H9 (cell line): ENCODE results near the gene SEMA3F. TPM values are rescaled to one million over a fixed set of nuclear protein-coding genes. Genes with fewer than 3 reads are reported as not detected.

Source experiments
- DNase-seq: peaks from one replicate; pipeline ENCODE4 v3.0.0-alpha.2; 2017
- H2AFZ ChIP-seq: one replicate; pipeline ENCODE4 v1.6.1; 2013; ENCODE audit warnings: mild to moderate bottlenecking, low read length, control low read depth, moderate library complexity
- H2AK5ac ChIP-seq: 2 replicates; pipeline ENCODE4 v1.6.1; 2013; ENCODE audit warnings: low read length, control low read depth, mixed read lengths; ENCODE audit not compliant: insufficient read length
- H2BK120ac ChIP-seq: one replicate; pipeline ENCODE4 v1.6.1; 2013; ENCODE audit warnings: low read depth, mild to moderate bottlenecking, low read length, control low read depth, inconsistent platforms; ENCODE audit not compliant: poor library complexity, severe bottlenecking
- H2BK12ac ChIP-seq: 2 replicates; pipeline ENCODE4 v1.6.1; 2013; ENCODE audit warnings: low read length, control low read depth, mixed read lengths, low read depth; ENCODE audit not compliant: insufficient read length
- H2BK15ac ChIP-seq: 2 replicates; pipeline ENCODE4 v1.6.1; 2013; ENCODE audit warnings: low read depth, low read length, control low read depth
- H2BK20ac ChIP-seq: one replicate; pipeline ENCODE4 v1.6.1; 2013; ENCODE audit warnings: low read depth, mild to moderate bottlenecking, low read length, control low read depth, inconsistent platforms; ENCODE audit not compliant: poor library complexity, severe bottlenecking
- H2BK5ac ChIP-seq: 2 replicates; pipeline ENCODE4 v1.6.1; 2013; ENCODE audit warnings: low read length, control low read depth, mixed read lengths; ENCODE audit not compliant: insufficient read length
- H3K14ac ChIP-seq: 2 replicates; pipeline ENCODE4 v1.6.1; 2013; ENCODE audit warnings: low read length, control low read depth; ENCODE audit not compliant: insufficient read depth
- H3K18ac ChIP-seq: 2 replicates; pipeline ENCODE4 v1.6.1; 2013; ENCODE audit warnings: low read depth, mild to moderate bottlenecking, mixed read lengths, low read length, control low read depth; ENCODE audit not compliant: insufficient read length
- H3K23ac ChIP-seq: 2 replicates; pipeline ENCODE4 v1.6.1; 2013; ENCODE audit warnings: low read length, control low read depth, mixed read lengths, low read depth; ENCODE audit not compliant: insufficient read length
- H3K23me2 ChIP-seq: 2 replicates; pipeline ENCODE4 v1.6.1; 2013; ENCODE audit warnings: low read depth, mild to moderate bottlenecking, mixed read lengths, low read length, control low read depth; ENCODE audit not compliant: insufficient read length, poor library complexity, severe bottlenecking
- H3K27ac ChIP-seq: 2 replicates; pipeline ENCODE4 v1.5.1; 2013; ENCODE audit warnings: low read length, control low read depth, mixed read lengths, low read depth; ENCODE audit not compliant: insufficient read length
- H3K27me3 ChIP-seq: 2 replicates; pipeline ENCODE4 v1.6.1; 2013; ENCODE audit warnings: low read length, control low read depth, inconsistent platforms; ENCODE audit not compliant: insufficient read depth
- H3K4ac ChIP-seq: 2 replicates; pipeline ENCODE4 v1.6.1; 2013; ENCODE audit warnings: low read depth, mild to moderate bottlenecking, control low read depth, inconsistent platforms, low read length, moderate library complexity
- H3K4me1 ChIP-seq: 2 replicates; pipeline ENCODE4 v1.6.1; 2013; ENCODE audit warnings: low read length, control low read depth, inconsistent platforms; ENCODE audit not compliant: insufficient read depth
- H3K4me2 ChIP-seq: 2 replicates; pipeline ENCODE4 v1.6.1; 2013; ENCODE audit warnings: low read length, control low read depth, mixed read lengths; ENCODE audit not compliant: insufficient read length, insufficient read depth
- H3K56ac ChIP-seq: 2 replicates; pipeline ENCODE4 v1.6.1; 2013; ENCODE audit warnings: low read depth, mild to moderate bottlenecking, mixed read lengths, low read length, control low read depth; ENCODE audit not compliant: insufficient read length
- H3K79me1 ChIP-seq: 2 replicates; pipeline ENCODE4 v1.6.1; 2013; ENCODE audit warnings: low read depth, mild to moderate bottlenecking, moderate library complexity, low read length, control low read depth, inconsistent platforms; ENCODE audit not compliant: insufficient read depth, poor library complexity, severe bottlenecking
- H3K79me2 ChIP-seq: 2 replicates; pipeline ENCODE4 v1.6.1; 2013; ENCODE audit warnings: low read length, control low read depth, inconsistent platforms; ENCODE audit not compliant: insufficient read depth
- H3K9ac ChIP-seq: 2 replicates; pipeline ENCODE4 v1.6.1; 2013; ENCODE audit warnings: low read length, control low read depth, mixed read lengths; ENCODE audit not compliant: insufficient read length; ENCODE audit errors: extremely low read depth
- H3K9me3 ChIP-seq: one replicate; pipeline ENCODE4 v1.6.1; 2013; ENCODE audit warnings: low read depth, low read length, inconsistent platforms; ENCODE audit not compliant: control insufficient read depth
- H3T11ph ChIP-seq: one replicate; pipeline ENCODE4 v1.6.1; 2013; ENCODE audit warnings: mild to moderate bottlenecking, low read length, control low read depth, inconsistent platforms
- H4K20me1 ChIP-seq: one replicate; pipeline ENCODE4 v1.6.1; 2013; ENCODE audit not compliant: control insufficient read depth, insufficient read length, insufficient read depth
- H4K5ac ChIP-seq: 2 replicates; pipeline ENCODE4 v1.6.1; 2013; ENCODE audit warnings: low read depth, mild to moderate bottlenecking, mixed read lengths, low read length, control low read depth; ENCODE audit not compliant: insufficient read length
- H4K8ac ChIP-seq: replicated peaks from 2 replicates; pipeline ENCODE4 v1.6.1; 2013; ENCODE audit warnings: low read length, control low read depth, mixed read lengths, low read depth; ENCODE audit not compliant: insufficient read length
- H4K91ac ChIP-seq: 2 replicates; pipeline ENCODE4 v1.6.1; 2013; ENCODE audit warnings: low read depth, mild to moderate bottlenecking, moderate library complexity, mixed read lengths, low read length, control low read depth; ENCODE audit not compliant: insufficient read length
- H3K27ac Mint-ChIP-seq, 3 experiments: 2 replicates in 2 of 3; 3 replicates in 1 of 3; pipeline ENCODE4 v1.8.0; 2020 to 2021; ENCODE audit warnings: mixed read lengths in 3 of 3, mild to moderate bottlenecking in 1 of 3, moderate library complexity in 1 of 3
- H3K27me3 Mint-ChIP-seq: 2 replicates; pipeline ENCODE4 v1.8.0; 2021; ENCODE audit warnings: low read depth, mild to moderate bottlenecking, moderate library complexity, mixed read lengths
- H3K36me3 Mint-ChIP-seq, 3 experiments: 2 replicates in 2 of 3; 3 replicates in 1 of 3; pipeline ENCODE4 v1.8.0; 2020 to 2021; ENCODE audit warnings: low read depth in 3 of 3, mixed read lengths in 3 of 3; ENCODE audit not compliant: insufficient read depth in 1 of 3
- H3K4me1 Mint-ChIP-seq, 2 experiments: 2 replicates each; pipeline ENCODE4 v1.8.0; 2020; ENCODE audit warnings: mixed read lengths in 2 of 2
- H3K4me3 Mint-ChIP-seq, 2 experiments: 2 replicates in 1 of 2; 3 replicates in 1 of 2; pipeline ENCODE4 v1.8.0; 2020 to 2021; ENCODE audit warnings: mild to moderate bottlenecking in 2 of 2, mixed read lengths in 2 of 2, moderate library complexity in 1 of 2
- H3K9me3 Mint-ChIP-seq, 2 experiments: 2 replicates in 1 of 2; 3 replicates in 1 of 2; pipeline ENCODE4 v1.8.0; 2020; ENCODE audit warnings: mild to moderate bottlenecking in 2 of 2, mixed read lengths in 2 of 2, moderate library complexity in 1 of 2
- WGBS: extraction: QIAGEN DNeasy Blood & Tissue Kit; methylation state at CpG from one replicate; pipeline ENCODE4 v1.1.7; 2013; ENCODE audit warnings: missing lambda C conversion rate, low lambda C conversion rate, mixed read lengths; ENCODE audit not compliant: insufficient read length; ENCODE audit errors: extremely low coverage; 5-methylcytosine and 5-hydroxymethylcytosine counted together
- total RNA-seq: library from RNA; stranded (reverse); gene quantifications from 2 replicates; pipeline ENCODE4 v1.2.1, GENCODE V29; 2021
- TF ChIP-seq, protein P1 (sequence below): fragments of 200-600 bp; sonication (generic); conservative IDR thresholded peaks from 3 replicates; pipeline ENCODE4 v1.8.0; 2021; ENCODE audit warnings: antibody characterized with exemption, mild to moderate bottlenecking

SEMA3F gene
- total RNA-seq, 1 experiment from 2014 or later, result 14.3 TPM

DNA sequence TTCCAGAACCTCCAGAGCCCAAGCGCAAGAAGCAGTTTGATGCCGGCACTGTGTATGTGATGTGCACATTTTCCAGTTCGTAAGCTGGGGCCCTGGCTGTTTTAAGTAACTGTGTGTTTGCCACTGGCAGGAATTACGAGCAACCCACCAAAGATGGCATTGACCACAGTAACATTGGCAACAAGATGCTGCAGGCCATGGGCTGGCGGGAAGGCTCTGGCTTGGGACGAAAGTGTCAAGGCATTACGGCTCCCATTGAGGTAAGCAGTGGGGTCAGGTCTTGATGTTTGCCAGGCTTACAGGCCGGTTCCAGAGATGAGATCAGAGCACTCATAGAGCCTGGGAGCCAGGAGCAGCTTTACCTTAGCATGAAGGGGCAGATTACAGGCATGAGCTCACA lies 38.0 kb upstream of the SEMA3F start:
- Histone ChIP-seq H3K4ac (no peak overlapping the region), H3K9me3 (no peaks in the 10 kb centered on the region), H3K4me2 (no peak overlapping the region), H3T11ph (no peak overlapping the region), H4K91ac (no peak overlapping the region), H4K8ac (no peak overlapping the region), H4K5ac (no peak overlapping the region), H2BK12ac (no peak overlapping the region), H3K4me1 (no peaks in the 10 kb centered on the region), H3K79me2 (no peaks in the 10 kb centered on the region), H2BK120ac (no peak overlapping the region), H3K23me2 (no peaks in the 10 kb centered on the region), H3K27ac (no peak overlapping the region), H3K79me1 (no peaks in the 10 kb centered on the region), H3K56ac (no peak overlapping the region), H3K9ac (no peak overlapping the region), H3K14ac (no peak overlapping the region), H2BK20ac (no peak overlapping the region), H3K23ac (no peak overlapping the region), H2BK5ac (no peak overlapping the region), H3K27me3 (no peaks in the 10 kb centered on the region), H4K20me1 (no peaks in the 10 kb centered on the region), H3K18ac (no peak overlapping the region), H2AFZ (no peak overlapping the region), H2BK15ac (no peak overlapping the region), H2AK5ac (no peak overlapping the region)
- Mint-ChIP-seq H3K27ac (no peak overlapping the region), H3K36me3 (peaks cover 58 to 81% (median 71%) of the 10 kb centered on the region in 3 experiments; a peak in 6 of 7 replicates), H3K27me3 (peaks cover 4% of the 10 kb centered on the region; the same call in 1 of the 2 replicates), H3K9me3 (no peaks in the 10 kb centered on the region), H3K4me3 (no peak overlapping the region), H3K4me1 (peaks cover 14 to 17% of the 10 kb centered on the region in 2 experiments)
- WGBS, result no CpG with 5 or more reads among the region's 8 CpGs
- TF ChIP-seq, protein P1, sequence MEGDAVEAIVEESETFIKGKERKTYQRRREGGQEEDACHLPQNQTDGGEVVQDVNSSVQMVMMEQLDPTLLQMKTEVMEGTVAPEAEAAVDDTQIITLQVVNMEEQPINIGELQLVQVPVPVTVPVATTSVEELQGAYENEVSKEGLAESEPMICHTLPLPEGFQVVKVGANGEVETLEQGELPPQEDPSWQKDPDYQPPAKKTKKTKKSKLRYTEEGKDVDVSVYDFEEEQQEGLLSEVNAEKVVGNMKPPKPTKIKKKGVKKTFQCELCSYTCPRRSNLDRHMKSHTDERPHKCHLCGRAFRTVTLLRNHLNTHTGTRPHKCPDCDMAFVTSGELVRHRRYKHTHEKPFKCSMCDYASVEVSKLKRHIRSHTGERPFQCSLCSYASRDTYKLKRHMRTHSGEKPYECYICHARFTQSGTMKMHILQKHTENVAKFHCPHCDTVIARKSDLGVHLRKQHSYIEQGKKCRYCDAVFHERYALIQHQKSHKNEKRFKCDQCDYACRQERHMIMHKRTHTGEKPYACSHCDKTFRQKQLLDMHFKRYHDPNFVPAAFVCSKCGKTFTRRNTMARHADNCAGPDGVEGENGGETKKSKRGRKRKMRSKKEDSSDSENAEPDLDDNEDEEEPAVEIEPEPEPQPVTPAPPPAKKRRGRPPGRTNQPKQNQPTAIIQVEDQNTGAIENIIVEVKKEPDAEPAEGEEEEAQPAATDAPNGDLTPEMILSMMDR, result no peak
- DNase-seq, result no peak
